NCI-H524 (cell line): Measurements from ENCODE around the gene NDUFA9.

Source experiments
- DNase-seq, 2 experiments: peaks; one replicate each; lab custom pipeline; 2025; lab: John Stamatoyannopoulos, UW

NDUFA9 gene

GRCh38 chr12:4648501-4649357, at the start of gene NDUFA9, which contains the start of gene AKAP3:
Gene NDUFA9, plus strand, starts transcription at chr12:4649114. Its CDS starts 13 bp downstream, at chr12:4649127.
Gene AKAP3, minus strand, starts transcription at chr12:4649051. Its CDS starts 10,855 bp downstream, at chr12:4638196.
- DNase-seq = peak; percentile 37 to 84

GRCh38 chr12:4603421-4603820, 45.5 kb upstream of the NDUFA9 start:
- peak in 1 of 2 experiments; percentile 8 for DNase-seq

GRCh38 chr12:4603946-4604345, 45.0 kb upstream of the NDUFA9 start:
- DNase-seq = no peak

- peak; percentile 73 to 79 for DNase-seq
These were observed 44.2 kb upstream of the NDUFA9 start for GRCh38 chr12:4604684-4605193.

- no peak for DNase-seq
These were observed 41.9 kb upstream of the NDUFA9 start for GRCh38 chr12:4607056-4607455.

GRCh38 chr12:4609071-4609470, 39.8 kb upstream of the NDUFA9 start:
- DNase-seq = no peak

GRCh38 chr12:4610481-4610880, 38.4 kb upstream of the NDUFA9 start:
- no peak for DNase-seq

- DNase-seq = no peak
These were observed 33.2 kb upstream of the NDUFA9 start for GRCh38 chr12:4615667-4616066.

- DNase-seq = no peak
These were observed 27.4 kb upstream of the NDUFA9 start for GRCh38 chr12:4621511-4621910.

GRCh38 chr12:4626543-4626942, 22.4 kb upstream of the NDUFA9 start:
- DNase-seq = no peak

GRCh38 chr12:4628406-4628805, 20.5 kb upstream of the NDUFA9 start:
- no peak for DNase-seq

GRCh38 chr12:4630262-4630661, 18.7 kb upstream of the NDUFA9 start:
- no peak for DNase-seq

GRCh38 chr12:4643747-4644146, 5.2 kb upstream of the NDUFA9 start:
- no peak for DNase-seq

GRCh38 chr12:4645023-4645422, 3.9 kb upstream of the NDUFA9 start:
- DNase-seq = no peak

GRCh38 chr12:4648104-4648500, 812 bp upstream of the NDUFA9 start:
- peak in 1 of 2 experiments; percentile 42 for DNase-seq

- no peak for DNase-seq
These were observed 396 bp downstream of the NDUFA9 start for GRCh38 chr12:4649358-4649661.

- no peak for DNase-seq
These were observed 4.3 kb downstream of the NDUFA9 start for GRCh38 chr12:4653257-4653656.

GRCh38 chr12:4653691-4654090, 4.8 kb downstream of the NDUFA9 start:
- DNase-seq = no peak

- no peak for DNase-seq
These were observed 15.1 kb downstream of the NDUFA9 start for GRCh38 chr12:4663971-4664505.

- no peak for DNase-seq
These were observed 16.3 kb downstream of the NDUFA9 start for GRCh38 chr12:4665236-4665635.

- no peak for DNase-seq
These were observed 30.8 kb downstream of the NDUFA9 start for GRCh38 chr12:4679711-4680110.

GRCh38 chr12:4681732-4682131, 32.8 kb downstream of the NDUFA9 start:
- no peak for DNase-seq

- no peak for DNase-seq
These were observed 36.4 kb downstream of the NDUFA9 start for GRCh38 chr12:4685317-4685716.
